SK-MEL-5 (cell line): ENCODE measurements around the gene MEPE. TPM values are rescaled to one million over a fixed set of nuclear protein-coding genes. Genes with fewer than 3 reads are reported as not detected.
"Not testable (repeated sequence)": the region's sequence is repeated elsewhere in the genome, so short reads cannot be mapped to it uniquely, and the experiment has no call there.

Experiments
- DNase-seq: peaks from one replicate; pipeline ENCODE4 v3.0.0-alpha.2; 2016; ENCODE audit warnings: low read depth, low spot score
- in situ Hi-C: cut with HindIII; loops from 2 replicates; pipeline ENCODE4 v1.10.0; 2016; ENCODE audit warnings: low sequenced_read_pairs, high pct_unique_total_duplicates, low pct_unique_long_range_greater_than_20kb
- total RNA-seq: library from RNA; depleted of rRNA; stranded (reverse); fragments of >200 nt; shearing (Covaris generic); gene quantifications from 2 replicates; pipeline ENCODE4 v1.2.3, GENCODE V29; 2014

MEPE gene
- total RNA-seq, 1 experiment from 2014 or later: not detected

DNA sequence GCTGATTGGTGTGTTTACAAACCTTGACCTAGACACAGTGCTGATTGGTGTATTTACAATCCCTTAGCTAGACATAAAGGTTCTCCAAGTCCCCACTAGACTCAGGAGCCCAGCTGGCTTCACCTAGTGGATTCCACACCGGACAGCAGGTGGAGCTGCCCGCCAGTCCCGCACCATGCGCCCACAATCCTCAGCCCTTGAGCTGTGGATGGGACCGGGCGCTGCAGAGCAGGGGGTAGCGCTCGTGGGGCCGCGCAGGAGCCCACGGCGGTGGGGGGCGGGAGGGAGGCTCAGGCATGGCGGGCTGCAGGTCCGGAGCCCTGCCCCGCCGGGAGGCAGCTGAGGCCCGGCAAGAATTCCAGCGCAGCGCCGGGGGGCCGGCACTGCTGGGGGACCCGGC, 30.7 kb downstream of the MEPE start:
- no peak for DNase-seq
- in situ Hi-C loops: loop anchor here (25.0 kb wide), 1 partner anchor 99 kb away; no protein-coding TSS in a partner anchor

DNA sequence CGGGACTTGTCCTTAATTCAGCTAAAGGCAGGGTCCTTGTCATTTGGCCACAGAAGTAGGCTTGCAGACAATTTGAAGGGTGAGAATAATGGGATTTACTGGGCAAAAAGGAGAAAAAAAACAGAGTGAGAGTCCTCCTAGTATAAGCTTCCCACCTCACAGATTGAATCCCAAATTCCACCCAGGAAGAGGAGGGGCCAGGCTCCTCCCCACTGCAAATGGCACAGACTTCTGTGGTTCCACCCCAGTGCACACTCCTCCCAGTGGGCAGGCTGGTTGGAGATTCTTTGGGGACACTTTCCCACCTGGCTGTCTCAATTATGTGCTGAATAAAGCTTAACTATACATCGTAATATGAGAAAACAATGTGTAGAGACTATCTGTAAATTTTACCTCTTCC, 31.6 kb downstream of the MEPE start:
- in situ Hi-C loops: loop anchor here (25.0 kb wide), 1 partner anchor 98 kb away; no protein-coding TSS in a partner anchor
- no peak for DNase-seq

DNA sequence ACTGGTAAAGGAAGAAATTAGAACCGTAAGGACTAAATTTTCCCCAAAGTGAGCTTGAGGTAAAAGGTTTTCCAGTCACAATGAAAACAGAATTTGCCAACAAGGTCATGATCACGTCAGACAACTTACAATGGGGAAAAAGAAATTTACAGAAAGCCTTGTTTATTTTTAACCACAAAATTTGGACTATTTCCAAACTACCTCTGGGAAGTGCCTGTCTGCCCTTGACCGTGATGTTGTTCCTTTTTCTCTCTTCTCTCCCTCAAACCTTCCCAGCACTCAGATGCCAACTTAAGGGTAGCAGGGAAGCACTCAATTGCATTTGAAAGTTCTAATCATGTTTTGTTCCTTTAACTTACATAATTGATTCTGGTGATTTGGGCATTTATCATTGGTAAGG, 32.5 kb downstream of the MEPE start:
- in situ Hi-C loops: loop anchor here (25.0 kb wide), 1 partner anchor 97 kb away; no protein-coding TSS in a partner anchor
- DNase-seq: no peak

DNA sequence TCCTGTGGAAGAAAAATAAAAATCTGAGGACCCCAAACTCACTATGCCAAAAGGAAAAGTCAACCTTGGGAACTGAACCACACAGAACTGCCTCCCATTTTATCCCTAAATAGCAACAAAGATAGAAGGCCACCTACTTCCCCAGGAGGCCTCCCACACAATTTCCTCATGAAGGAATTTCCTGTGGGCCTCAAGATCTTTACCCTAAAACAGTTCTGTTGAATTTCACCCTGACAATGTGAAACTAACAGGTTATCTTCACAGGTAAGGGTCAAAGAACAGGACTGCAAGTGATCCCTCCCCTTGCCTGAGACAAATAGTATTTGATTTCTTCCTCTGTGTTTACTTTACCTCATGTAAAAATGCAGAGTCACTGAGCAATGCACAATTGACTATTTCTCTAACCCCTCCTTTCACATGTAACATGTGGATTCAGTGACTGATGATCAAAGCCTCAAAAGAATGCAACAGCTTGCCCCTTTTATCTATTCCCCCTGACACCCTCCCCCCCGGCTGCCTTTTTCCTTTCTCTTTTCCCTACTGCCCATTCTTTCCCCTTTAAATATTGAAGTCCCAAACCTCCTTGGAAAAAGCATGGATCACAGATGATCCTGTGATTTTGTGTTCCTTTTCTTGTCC, 33.3 kb downstream of the MEPE start:
- in situ Hi-C loops: loop anchor here (25.0 kb wide), 1 partner anchor 96 kb away; no protein-coding TSS in a partner anchor
- DNase-seq: no peak

DNA sequence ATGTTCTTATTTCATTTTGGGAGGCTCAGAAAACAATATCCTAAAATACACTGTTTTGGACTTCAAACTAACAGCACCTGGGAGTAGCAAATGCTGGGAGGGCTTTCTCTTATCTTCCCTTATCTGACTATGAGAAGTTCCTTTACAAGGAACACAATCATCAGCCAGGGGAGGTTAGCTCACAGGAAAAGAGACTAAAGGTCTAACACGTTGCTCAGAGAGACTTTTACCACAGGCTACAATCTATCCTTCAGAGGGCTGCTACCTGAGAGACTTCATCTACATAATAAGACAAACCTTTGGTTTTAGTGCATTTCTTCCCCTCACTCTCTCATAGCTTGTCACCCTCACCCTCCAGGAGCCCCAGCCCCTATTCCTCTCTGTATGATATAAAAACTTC, 35.8 kb downstream of the MEPE start:
- no peak for DNase-seq
- in situ Hi-C loops: loop anchor here (25.0 kb wide), 1 partner anchor 94 kb away; no protein-coding TSS in a partner anchor

DNA sequence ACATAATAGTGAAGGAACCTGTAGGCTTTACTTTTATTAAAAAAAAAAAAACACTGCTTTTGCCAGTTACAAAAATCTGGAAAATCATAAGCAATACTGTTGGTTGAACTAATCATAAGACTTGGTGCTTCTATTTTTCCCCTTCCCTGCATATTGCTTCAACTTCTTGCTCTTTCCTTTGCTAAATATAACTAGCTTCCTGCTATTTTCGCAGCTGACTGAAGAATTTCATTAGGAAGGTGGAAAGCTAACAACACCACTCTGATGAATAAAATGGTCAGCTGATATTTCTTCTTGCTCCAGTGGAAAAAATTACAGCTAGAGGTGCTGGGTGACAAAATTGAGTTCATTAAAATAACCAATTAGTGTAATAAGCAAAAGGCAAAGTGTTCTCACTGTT, 39.3 kb downstream of the MEPE start:
- DNase-seq: no peak
- in situ Hi-C loops: loop anchor here (25.0 kb wide), 1 partner anchor 90 kb away; no protein-coding TSS in a partner anchor

DNA sequence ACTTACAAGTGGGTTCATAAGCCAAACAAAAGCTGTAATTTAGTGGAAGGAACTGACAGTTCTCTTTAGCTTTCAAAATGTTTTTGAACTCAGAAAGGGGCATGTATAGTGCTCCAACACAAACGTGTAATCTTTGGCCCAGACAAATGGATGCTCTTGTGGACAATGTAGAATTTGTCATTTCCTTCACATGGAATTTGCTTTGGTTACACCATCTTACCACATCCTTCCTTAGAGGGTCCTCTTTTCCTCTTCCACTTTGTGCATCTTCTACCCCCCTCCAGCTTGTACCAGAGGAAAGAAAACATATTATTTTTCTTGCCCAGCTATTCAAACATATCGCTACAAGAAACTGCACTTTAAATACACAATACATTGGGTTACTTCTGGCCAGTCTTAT, 42.4 kb downstream of the MEPE start:
- DNase-seq: no peak
- in situ Hi-C loops: no loop called here

DNA sequence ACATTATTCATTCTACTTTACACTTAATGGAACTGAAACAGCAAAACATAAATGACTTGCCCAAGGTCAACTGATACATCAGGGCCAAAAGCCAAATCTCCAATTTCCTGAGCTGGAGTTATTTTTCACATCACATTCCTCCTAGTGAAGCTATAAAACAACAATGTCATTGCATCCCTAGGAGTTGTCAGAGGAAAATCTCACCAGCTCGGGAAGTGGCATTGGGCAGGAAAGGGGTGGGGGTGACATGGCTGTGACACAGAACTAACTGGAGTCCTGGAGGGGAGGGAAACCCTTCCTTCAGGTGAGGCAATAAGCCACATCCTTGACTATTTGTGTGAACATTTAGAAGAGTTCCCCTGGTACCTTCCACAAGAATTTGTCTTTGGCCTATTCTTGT, 47.3 kb downstream of the MEPE start:
- in situ Hi-C loops: no loop called here
- DNase-seq: no peak

DNA sequence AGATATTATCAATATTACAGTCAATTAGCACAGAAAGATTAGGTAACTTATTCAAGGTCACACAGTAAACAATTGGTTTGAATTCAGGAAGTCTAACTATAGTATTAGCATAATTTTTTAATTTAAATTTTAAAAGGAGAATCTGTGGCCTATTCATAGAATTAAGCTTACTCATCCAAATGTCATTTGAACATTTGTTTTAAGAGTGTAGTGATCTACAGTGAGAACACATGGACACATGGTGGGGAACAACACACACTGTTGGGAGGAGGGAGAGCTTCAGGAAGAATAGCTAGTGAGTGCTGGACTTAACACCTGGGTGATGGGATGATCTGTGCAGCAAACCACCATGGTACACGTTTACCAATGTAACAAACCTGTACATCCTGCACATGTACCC, 48.3 kb downstream of the MEPE start:
- in situ Hi-C loops: no loop called here
- DNase-seq: no peak

DNA sequence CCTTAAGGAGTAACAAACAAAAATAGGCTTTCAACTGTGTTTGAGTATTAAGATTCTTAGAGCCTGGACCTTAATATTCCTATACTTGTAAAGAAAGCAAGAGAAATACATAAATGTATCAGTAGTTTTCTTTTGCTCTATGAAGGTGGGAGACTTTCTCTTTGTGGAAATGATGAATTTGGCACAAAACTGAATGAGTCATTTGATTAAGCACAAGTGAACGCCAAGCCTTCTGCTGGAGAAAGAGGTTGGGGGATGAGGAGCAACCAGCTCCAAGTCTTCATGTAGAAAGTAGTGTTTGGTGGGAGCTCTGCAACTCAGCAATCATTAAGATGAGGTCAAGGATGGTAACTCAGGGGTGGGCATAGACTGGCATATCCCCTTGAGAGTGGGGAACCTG, 49.6 kb downstream of the MEPE start:
- in situ Hi-C loops: no loop called here
- no peak for DNase-seq

DNA sequence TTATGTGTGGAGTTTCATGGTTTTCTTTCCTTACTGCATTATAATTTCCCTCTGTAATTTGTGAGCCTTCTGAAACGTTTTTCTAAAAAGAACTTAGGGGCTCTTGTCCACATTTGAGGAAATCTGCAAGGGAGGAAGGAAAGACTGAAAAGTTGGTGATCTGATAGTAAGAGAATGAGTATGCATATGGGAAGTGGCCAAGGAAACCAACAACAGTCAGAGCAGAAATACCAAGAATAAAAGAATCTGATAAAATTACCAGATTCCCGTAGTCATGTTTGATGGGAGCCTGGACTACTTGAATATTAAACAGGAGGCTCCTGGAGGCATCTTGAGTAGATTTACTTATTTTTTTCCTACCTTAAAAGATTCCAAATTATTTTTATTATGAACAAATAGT, 50.1 kb downstream of the MEPE start:
- in situ Hi-C loops: no loop called here
- no peak for DNase-seq

DNA sequence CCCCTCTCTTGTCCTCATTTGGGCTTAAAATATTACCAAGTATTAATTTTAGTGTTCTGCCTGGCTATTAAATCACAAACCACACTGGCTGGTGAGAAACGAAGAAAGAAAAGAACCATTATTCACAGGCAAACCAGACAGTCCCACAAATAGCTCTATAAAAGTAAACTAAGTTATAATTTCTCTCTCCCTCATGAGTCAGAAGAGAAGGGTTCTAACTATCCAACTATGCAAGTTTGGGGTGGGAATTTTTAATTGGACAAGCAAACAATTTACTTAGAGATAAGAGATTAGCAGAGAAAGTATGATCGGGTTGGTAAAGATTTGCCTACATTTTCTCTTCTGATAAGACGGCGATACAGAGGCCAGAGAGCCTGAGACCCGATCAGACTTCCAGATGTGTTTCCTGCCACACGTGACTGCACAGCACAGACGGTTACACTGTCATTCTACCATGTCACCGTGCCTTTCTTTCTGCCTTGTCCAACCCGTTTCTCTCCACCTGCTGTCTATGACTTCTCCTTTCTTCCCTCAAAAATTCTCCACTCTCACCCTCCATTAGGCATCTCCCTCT, 52.3 kb downstream of the MEPE start:
- in situ Hi-C loops: no loop called here
- no peak for DNase-seq

DNA sequence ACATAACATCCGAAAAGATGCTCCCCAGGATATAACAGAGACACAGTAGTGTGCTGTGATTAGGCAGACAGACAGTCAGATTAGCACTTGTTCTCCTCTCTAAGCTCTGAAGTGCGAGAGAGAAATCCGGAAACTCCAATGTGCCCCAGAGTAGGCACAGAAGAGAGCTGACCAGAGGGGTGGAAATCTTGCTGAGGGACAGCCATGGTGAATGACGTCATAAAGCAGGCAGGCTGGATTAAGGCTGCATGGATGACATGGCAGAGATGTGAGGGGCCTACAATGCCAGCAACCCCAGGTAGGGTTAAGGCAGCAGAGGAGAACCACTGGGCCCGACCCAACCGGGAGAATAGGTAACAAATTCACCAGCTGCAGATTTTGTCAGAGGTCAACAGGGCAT, 53.3 kb downstream of the MEPE start:
- in situ Hi-C loops: no loop called here
- no peak for DNase-seq

DNA sequence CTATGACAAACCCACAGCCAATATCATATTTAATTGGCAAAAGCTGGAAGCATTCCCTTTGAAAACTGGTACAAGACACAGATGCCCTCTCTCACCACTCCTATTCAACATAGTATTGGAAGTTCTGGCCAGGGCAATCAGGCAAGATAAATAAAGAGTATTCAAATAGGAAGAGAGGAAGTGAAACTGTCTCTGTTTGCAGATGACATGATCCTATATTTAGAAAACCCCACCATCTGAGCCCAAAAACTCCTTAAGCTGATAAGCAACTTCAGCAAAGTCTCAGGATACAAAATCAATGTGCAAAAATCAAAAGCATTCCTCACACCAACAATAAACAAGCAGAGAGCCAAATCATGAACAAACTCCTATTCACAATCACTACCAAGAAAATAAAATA, 58.0 kb downstream of the MEPE start:
- not testable (repeated sequence) for DNase-seq

DNA sequence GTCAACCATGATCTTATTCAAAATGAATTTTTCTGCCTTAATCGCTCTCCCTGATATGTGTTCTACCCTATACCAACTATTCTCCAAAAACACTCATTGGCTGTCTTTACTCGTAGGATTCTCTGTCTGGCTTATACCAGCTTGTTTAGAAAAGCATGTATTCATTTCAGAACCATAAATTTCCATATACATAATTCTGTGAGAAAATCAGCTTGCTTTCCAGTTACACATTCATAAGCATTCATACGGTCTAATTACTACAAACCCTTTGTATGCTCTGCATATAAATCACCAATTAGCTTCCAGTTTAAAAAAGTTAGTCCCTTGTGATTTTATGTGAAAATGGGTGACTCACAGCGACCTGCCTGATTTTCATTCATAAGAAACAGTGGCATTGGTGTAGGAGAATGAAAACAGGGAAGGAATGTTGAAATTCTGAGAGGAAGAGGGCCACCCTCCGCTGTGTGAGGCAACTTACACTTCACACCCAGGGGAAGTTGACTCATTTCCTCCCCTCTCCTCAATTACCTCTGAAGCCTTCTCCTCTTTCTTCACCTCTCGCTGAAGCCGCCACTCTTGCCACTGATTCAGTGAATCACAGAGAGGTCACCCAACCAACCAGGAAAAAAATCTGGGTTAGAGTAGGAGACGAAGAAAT, 63.3 kb downstream of the MEPE start:
- in situ Hi-C loops: no loop called here
- peak; percentile 88 for DNase-seq

More for the DNA sequence above, 58.0 kb downstream of the MEPE start:
- in situ Hi-C loops: not testable (repeated sequence)
